WI38 (cell line): ENCODE results near the gene SBK3.
A peak's percentile ranks its signal among the peaks of the same experiment; 100 is the strongest.
"Not testable (repeated sequence)": the region's sequence is repeated elsewhere in the genome, so short reads cannot be mapped to it uniquely, and the experiment has no call there.

Experiments used
- H3K4me3 ChIP-seq: 2 replicates; pipeline ENCODE4 v1.5.1; 2011; ENCODE audit warnings: low read depth, mild to moderate bottlenecking, control low read depth, low read length
- CTCF ChIP-seq: IDR thresholded peaks from 2 replicates; pipeline ENCODE4 v1.5.1; 2012; ENCODE audit warnings: low read depth, mild to moderate bottlenecking, control low read depth, low read length

Gene SBK3

DNA sequence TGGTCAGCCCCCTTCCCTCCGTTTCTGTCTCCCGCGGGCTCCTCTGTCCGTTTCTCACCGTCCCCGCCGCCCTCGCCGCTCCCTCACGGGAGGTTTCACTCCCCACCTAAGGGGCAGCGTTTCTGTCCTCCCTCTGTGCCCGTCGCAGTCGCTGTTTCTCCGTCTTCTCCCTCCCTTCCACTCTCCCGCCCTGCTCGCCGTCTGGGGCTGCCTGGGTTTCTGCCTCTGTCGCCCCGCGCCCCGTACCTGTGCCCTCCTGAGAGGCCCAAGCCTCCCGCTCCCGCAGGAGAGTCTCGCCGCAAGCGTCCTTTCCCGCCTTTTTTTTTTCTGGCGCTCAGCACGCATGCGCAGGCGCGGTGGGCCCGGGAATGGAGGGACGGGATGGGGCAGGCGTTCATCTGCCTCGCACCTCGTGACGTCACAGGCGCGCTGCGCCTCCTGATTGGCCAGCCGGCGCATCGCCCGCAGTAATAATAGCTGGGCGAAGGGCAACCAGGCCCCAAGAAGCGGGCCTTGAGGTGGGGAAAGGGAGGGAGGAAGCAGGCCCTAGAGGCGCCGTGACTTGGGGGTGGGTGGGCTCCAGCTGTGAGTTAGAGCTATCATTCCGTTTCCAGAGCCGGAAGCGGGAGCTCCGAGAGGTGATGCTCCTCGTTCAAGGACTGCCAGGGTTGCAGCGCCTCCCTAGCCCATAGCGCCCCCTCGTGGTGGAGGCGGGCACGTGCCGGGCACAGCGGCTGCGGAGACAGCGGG lies 41.7 kb downstream of the SBK3 start:
- peak overlapping the region; percentile 57 for H3K4me3 ChIP-seq
- peak; percentile 95 for TF ChIP-seq CTCF

GRCh38 chr19:55503157-55503501 lies 42.2 kb downstream of the SBK3 start:
- no peak for TF ChIP-seq CTCF
- H3K4me3 ChIP-seq, result no peak overlapping the region

GRCh38 chr19:55502197-55502952 lies 43.0 kb downstream of the SBK3 start:
- no peak for TF ChIP-seq CTCF
- H3K4me3 ChIP-seq, result no peak overlapping the region

GRCh38 chr19:55500368-55500952 lies 44.9 kb downstream of the SBK3 start:
- TF ChIP-seq CTCF, result no peak

DNA sequence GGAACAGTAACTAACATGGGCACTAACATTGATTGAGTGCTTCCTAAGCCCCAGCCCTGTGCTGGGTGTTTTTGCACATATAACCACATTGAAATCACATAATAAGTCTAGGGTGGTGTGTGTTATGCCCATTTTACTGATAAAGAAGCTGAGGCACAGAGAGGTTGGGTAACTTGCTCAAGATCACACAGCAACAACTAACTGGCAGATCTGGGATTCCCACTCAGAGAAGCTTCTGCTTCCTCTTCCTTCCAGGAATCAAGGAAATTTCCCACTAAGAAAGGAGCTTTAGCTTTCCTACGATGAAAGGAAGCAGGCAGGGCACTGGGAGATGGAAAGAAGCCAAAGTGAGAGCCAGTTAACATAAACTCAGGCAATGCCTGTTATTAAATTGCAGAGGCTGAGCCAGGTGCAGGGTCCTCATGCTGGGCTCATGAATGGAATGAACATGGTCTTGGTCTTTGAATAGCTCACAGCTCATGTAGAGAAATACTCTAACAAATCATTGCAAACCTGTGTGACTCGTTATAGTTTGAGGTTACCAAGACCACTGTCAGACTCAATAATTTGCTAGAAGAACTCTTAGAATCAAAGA lies 47.0 kb downstream of the SBK3 start:
- no peak overlapping the region for H3K4me3 ChIP-seq
- TF ChIP-seq CTCF, result no peak

More at GRCh38 chr19:55500368-55500952, 44.9 kb downstream of the SBK3 start:
- H3K4me3 ChIP-seq, result no peak overlapping the region

- no peak overlapping the region for H3K4me3 ChIP-seq
- TF ChIP-seq CTCF, result no peak
Measured at GRCh38 chr19:55497763-55498162, 47.6 kb downstream of the SBK3 start.

DNA sequence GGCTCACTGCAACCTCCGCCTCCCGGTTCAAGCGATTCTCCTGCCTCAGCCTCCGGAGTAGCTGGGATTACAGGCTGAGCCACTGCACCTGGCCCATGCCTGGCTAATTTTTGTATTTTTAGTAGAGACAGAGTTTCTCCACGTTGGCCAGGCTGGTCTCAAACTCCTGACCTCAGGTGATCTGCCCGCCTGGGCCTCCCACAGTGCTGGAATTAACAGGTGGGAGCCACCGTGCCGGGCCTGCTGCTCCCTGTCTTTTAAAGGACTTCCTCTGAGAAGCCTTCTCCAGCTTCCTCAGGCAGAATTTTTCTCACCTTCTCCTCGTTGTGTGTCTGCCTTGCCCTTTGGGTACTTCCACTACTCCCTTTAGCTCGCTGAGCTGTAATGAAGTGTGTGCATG lies 48.5 kb downstream of the SBK3 start:
- not testable (repeated sequence) for H3K4me3 ChIP-seq
